Mesothelial cell of epicardium (in vitro differentiated cells): ENCODE measurements around the gene TMEM120A. TPM values are rescaled to one million over a fixed set of nuclear protein-coding genes. Genes with fewer than 3 reads are reported as not detected.

ENCODE experiments used
- DNase-seq, 2 experiments: peaks; one replicate each; pipeline ENCODE4 v3.0.0; 2021; ENCODE audit warnings: low spot score in 2 of 2; ENCODE audit not compliant: unreplicated experiment in 2 of 2
- H3K27ac Mint-ChIP-seq: 2 replicates; pipeline ENCODE4 v1.8.0; 2021; ENCODE audit warnings: mixed read lengths
- H3K27me3 Mint-ChIP-seq: 2 replicates; pipeline ENCODE4 v1.8.0; 2021; ENCODE audit warnings: low read depth, mixed read lengths
- H3K36me3 Mint-ChIP-seq: 2 replicates; pipeline ENCODE4 v1.8.0; 2021; ENCODE audit warnings: mixed read lengths
- H3K4me1 Mint-ChIP-seq: 2 replicates; pipeline ENCODE4 v1.8.0; 2021; ENCODE audit warnings: mixed read lengths
- H3K4me3 Mint-ChIP-seq: 2 replicates; pipeline ENCODE4 v1.8.0; 2021; ENCODE audit warnings: mild to moderate bottlenecking, moderate library complexity, mixed read lengths
- H3K9me3 Mint-ChIP-seq: 2 replicates; pipeline ENCODE4 v1.8.0; 2021; ENCODE audit warnings: mixed read lengths
- total RNA-seq: library from RNA; stranded (reverse); gene quantifications from 3 replicates; pipeline ENCODE4 v1.2.1, GENCODE V29; 2021
- TF ChIP-seq, protein P1 (sequence below): fragments of 200-600 bp; sonication (generic); IDR thresholded peaks from one replicate; pipeline ENCODE4 v1.5.0; 2021; ENCODE audit warnings: antibody characterized with exemption; ENCODE audit not compliant: unreplicated experiment

The TMEM120A gene
- total RNA-seq, 1 donor from 2014 or later: 17.8 TPM

GRCh38 chr7:75985518-75986146, 8.8 kb downstream of the TMEM120A start:
- no peak overlapping the region for H3K27ac Mint-ChIP-seq
- peaks cover 9% of the 10 kb centered on the region for H3K4me1 Mint-ChIP-seq
- peaks cover 8% of the 10 kb centered on the region for H3K36me3 Mint-ChIP-seq
- H3K9me3 Mint-ChIP-seq: no peaks in the 10 kb centered on the region
- H3K27me3 Mint-ChIP-seq: no peaks in the 10 kb centered on the region
- DNase-seq: no peak
- TF ChIP-seq, protein P1, sequence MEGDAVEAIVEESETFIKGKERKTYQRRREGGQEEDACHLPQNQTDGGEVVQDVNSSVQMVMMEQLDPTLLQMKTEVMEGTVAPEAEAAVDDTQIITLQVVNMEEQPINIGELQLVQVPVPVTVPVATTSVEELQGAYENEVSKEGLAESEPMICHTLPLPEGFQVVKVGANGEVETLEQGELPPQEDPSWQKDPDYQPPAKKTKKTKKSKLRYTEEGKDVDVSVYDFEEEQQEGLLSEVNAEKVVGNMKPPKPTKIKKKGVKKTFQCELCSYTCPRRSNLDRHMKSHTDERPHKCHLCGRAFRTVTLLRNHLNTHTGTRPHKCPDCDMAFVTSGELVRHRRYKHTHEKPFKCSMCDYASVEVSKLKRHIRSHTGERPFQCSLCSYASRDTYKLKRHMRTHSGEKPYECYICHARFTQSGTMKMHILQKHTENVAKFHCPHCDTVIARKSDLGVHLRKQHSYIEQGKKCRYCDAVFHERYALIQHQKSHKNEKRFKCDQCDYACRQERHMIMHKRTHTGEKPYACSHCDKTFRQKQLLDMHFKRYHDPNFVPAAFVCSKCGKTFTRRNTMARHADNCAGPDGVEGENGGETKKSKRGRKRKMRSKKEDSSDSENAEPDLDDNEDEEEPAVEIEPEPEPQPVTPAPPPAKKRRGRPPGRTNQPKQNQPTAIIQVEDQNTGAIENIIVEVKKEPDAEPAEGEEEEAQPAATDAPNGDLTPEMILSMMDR: no peak
- H3K4me3 Mint-ChIP-seq: no peak overlapping the region

DNA sequence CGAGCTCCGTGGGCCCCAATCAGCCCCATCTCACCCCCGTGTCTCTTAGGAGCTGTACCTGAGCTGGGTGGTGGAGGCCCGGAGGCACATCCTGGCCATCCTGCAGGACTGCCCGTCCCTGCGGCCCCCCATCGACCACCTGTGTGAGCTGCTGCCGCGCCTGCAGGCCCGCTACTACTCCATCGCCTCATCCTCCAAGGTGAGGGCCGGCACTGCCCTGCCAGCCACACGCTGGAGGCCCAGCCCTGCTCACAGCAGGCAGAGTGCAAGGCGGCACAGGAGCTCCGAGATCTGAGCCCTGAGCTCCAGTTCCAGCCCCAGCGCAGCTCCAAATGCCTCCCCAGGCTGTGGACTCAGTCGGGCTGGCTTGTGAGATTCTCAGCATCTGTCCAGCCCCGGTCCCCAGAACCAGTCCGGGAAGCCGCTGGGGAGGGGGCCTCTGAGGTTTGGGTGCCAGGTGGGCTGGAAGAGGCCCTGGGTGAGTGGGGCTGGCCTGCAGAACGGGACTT, 9.3 kb downstream of the TMEM120A start:
- Mint-ChIP-seq H3K27me3 (no peaks in the 10 kb centered on the region), H3K9me3 (no peaks in the 10 kb centered on the region), H3K27ac (no peak overlapping the region), H3K36me3 (peaks cover 10% of the 10 kb centered on the region), H3K4me1 (peaks cover 5% of the 10 kb centered on the region), H3K4me3 (no peak overlapping the region)
- no peak for DNase-seq
- TF ChIP-seq, protein P1: no peak

DNA sequence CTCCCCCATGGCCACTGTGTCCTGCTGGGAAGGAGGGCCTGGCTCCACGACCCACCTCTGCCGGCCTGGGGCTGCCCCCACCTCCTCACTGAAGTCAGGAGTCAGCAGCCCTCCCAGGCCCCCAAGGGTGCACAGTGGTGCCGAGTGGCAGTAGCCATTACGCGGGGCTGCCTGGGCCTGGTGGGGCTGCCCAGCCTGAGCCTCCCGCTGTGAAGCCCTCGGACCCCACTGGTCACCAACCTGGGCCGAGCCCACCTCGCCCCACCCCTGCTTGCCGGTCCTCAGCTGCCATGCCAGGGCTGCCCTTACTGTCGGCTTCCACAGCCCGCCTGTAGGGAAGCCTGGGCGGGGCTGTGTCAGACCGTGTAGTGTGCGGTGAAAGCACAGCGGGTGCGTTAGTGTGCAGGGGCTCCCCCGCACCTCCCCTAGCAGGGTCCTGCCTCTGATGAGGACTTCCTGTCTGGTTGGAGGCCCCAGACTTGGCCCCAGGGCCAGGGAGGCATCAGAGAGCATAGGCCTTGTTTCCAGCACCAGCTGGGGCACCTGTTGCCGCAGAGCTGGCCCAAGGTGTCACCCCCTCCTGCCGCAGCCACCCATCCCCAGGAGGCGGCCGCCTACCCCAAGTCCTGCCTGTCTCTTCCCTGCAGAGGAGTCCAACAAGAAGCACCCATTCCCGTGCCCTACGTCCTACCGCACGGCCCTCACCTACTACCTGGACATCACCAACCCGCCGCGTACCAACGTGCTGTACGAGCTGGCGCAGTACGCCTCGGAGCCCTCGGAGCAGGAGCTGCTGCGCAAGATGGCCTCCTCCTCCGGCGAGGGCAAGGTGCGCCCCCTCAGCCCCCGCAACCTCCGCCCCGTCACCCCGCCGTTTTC, 10.0 kb downstream of the TMEM120A start:
- no peak for DNase-seq
- Mint-ChIP-seq H3K36me3 (peaks cover 13% of the 10 kb centered on the region), H3K4me1 (peaks cover under 1% of the 10 kb centered on the region), H3K27me3 (no peaks in the 10 kb centered on the region), H3K4me3 (no peak overlapping the region), H3K27ac (no peak overlapping the region), H3K9me3 (no peaks in the 10 kb centered on the region)
- TF ChIP-seq, protein P1: no peak

DNA sequence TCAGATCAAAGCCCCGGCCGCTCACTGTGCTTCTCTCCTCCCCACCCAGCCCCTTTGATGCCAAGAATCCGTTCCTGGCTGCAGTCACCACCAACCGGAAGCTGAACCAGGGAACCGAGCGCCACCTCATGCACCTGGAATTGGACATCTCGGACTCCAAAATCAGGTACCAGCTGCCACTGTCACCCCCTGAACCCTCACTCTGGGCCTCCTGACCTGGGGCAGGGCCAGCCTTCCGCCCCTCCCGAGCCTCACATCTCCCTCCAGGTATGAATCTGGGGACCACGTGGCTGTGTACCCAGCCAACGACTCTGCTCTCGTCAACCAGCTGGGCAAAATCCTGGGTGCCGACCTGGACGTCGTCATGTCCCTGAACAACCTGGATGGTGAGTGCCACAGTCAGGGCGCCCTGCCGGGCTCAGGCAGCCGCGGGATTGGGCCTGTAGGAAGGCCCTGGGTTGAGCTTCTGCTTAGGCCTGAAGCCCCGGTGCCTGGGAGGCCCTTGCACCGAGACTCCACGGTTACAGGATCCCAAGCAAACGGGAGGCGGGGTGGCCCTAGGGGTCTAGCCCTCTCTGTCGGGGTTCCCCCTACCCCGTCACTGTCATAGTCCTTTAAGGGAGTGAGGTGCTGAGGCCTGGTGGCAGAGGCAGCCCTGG, 10.8 kb downstream of the TMEM120A start:
- DNase-seq: no peak
- Mint-ChIP-seq H3K27me3 (no peaks in the 10 kb centered on the region), H3K36me3 (peaks cover 15% of the 10 kb centered on the region), H3K4me1 (no peaks in the 10 kb centered on the region), H3K4me3 (no peak overlapping the region), H3K9me3 (no peaks in the 10 kb centered on the region), H3K27ac (no peak overlapping the region)
- TF ChIP-seq, protein P1: no peak

- peaks cover 15% of the 10 kb centered on the region for H3K36me3 Mint-ChIP-seq
- TF ChIP-seq, protein P1: no peak
- DNase-seq: no peak
- no peak overlapping the region for H3K27ac Mint-ChIP-seq
- no peak overlapping the region for H3K4me3 Mint-ChIP-seq
- no peaks in the 10 kb centered on the region for H3K27me3 Mint-ChIP-seq
- H3K4me1 Mint-ChIP-seq: no peaks in the 10 kb centered on the region
- no peaks in the 10 kb centered on the region for H3K9me3 Mint-ChIP-seq
These were observed 11.9 kb downstream of the TMEM120A start for GRCh38 chr7:75982306-75983064.
